GM12878 (cell line): ENCODE data around the gene IFI6. TPM values are rescaled to one million over a fixed set of nuclear protein-coding genes. Genes with fewer than 3 reads are reported as not detected.

Source experiments
- ATAC-seq: fragments of 200-7000 bp; cut with Tn5 transposase; 3 replicates; pipeline ENCODE4 v1.9.1; 2020; ENCODE audit warnings: mild to moderate bottlenecking, moderate library complexity
- BruUV-seq: library from RNA; stranded (reverse); fragments of 400-500 nt; replicated peaks from 2 replicates; lab custom pipeline; 2021; lab: Mats Ljungman, UMichigan
- CTCF ChIA-PET: fragments of 300-600 bp; sonication (Branson Sonifier 250); formaldehyde crosslinking; extraction: SDS; loops from one replicate; lab custom pipeline; 2021; ENCODE audit warnings: inconsistent platforms; lab: Yijun Ruan, JAX
- POLR2A ChIA-PET: fragments of 350-600 bp; formaldehyde crosslinking; extraction: SDS; loops from one replicate; lab custom pipeline; 2021; ENCODE audit warnings: inconsistent platforms; lab: Charles Lee
- RAD21 ChIA-PET: fragments of 300-600 bp; sonication (Branson Sonifier 250); formaldehyde crosslinking; loops from one replicate; lab custom pipeline; 2023; ENCODE audit warnings: antibody characterized with exemption; ENCODE audit not compliant: unreplicated experiment; lab: Charles Lee
- SMC1A ChIA-PET: fragments of 300-600 bp; sonication (Branson Sonifier 250); formaldehyde crosslinking; loops from one replicate; lab custom pipeline; 2023; ENCODE audit not compliant: unreplicated experiment, uncharacterized antibody; lab: Charles Lee
- DNase-seq: peaks from one replicate; pipeline ENCODE4 v3.0.0-alpha.2; 2011; ENCODE audit warnings: low read depth, low spot score
- FAIRE-seq: peaks from 3 replicates; lab custom pipeline; 2011; peaks lifted over from hg19 to GRCh38; lab: Jason Lieb, UNC
- H2AFZ ChIP-seq: 2 replicates; pipeline ENCODE4 v1.6.0; 2011; ENCODE audit warnings: low read depth, low read length, control low read depth; ENCODE audit not compliant: control insufficient read depth
- H3K27ac ChIP-seq: 2 replicates; pipeline ENCODE4 v1.5.1; 2011; ENCODE audit warnings: control low read depth; ENCODE audit not compliant: control insufficient read depth, insufficient read depth
- H3K27me3 ChIP-seq, 2 experiments: replicated peaks in 1 of 2; 2 replicates each; pipeline versions ENCODE4 v1.6.0 to v1.6.1; 2011; ENCODE audit warnings: low read length in 1 of 2; ENCODE audit not compliant: control insufficient read depth in 2 of 2, insufficient read depth in 2 of 2
- H3K36me3 ChIP-seq, 2 experiments: 2 replicates each; pipeline ENCODE4 v1.5.1; 2011; ENCODE audit warnings: low read length in 1 of 2; ENCODE audit not compliant: control insufficient read depth in 2 of 2, insufficient read depth in 2 of 2
- H3K4me1 ChIP-seq: 2 replicates; pipeline ENCODE4 v1.6.1; 2011; ENCODE audit warnings: mild to moderate bottlenecking, low read length, moderate library complexity, mixed read lengths; ENCODE audit not compliant: control insufficient read depth, insufficient read depth
- H3K4me2 ChIP-seq: 2 replicates; pipeline ENCODE4 v1.6.0; 2011; ENCODE audit warnings: control low read depth; ENCODE audit not compliant: control insufficient read depth, insufficient read depth
- H3K4me3 ChIP-seq: fragments of 200-600 bp; sonication (generic); 2 replicates; pipeline ENCODE4 v1.5.1; 2016
- H3K79me2 ChIP-seq: 2 replicates; pipeline ENCODE4 v1.6.0; 2011; ENCODE audit warnings: low read length; ENCODE audit not compliant: control insufficient read depth, insufficient read depth
- H3K9ac ChIP-seq: 2 replicates; pipeline ENCODE4 v1.8.0; 2011; ENCODE audit warnings: low read length, control low read depth, mixed read lengths; ENCODE audit not compliant: control insufficient read depth, insufficient read depth
- H3K9me3 ChIP-seq: replicated peaks from 3 replicates; pipeline ENCODE4 v1.5.1; 2011; ENCODE audit warnings: mild to moderate bottlenecking, low read length; ENCODE audit not compliant: control insufficient read depth, insufficient read depth
- H4K20me1 ChIP-seq: 2 replicates; pipeline ENCODE4 v1.6.0; 2011; ENCODE audit not compliant: control insufficient read depth, insufficient read depth
- CBFB ChIP-seq: IDR thresholded peaks from 2 replicates; pipeline ENCODE4 v1.6.1; 2016; ENCODE audit warnings: antibody characterized with exemption, low read depth
- KAT2A ChIP-seq: conservative IDR thresholded peaks from 2 replicates; pipeline ENCODE4 v1.6.1; 2011; ENCODE audit warnings: low read depth, low read length; ENCODE audit not compliant: control insufficient read depth
- MEF2A ChIP-seq: IDR thresholded peaks from 2 replicates; pipeline ENCODE4 v1.6.1; 2011; ENCODE audit warnings: low read depth, mild to moderate bottlenecking, low read length, moderate library complexity; ENCODE audit not compliant: insufficient read depth
- NFYA ChIP-seq: IDR thresholded peaks from 2 replicates; pipeline ENCODE4 v1.6.1; 2011; ENCODE audit warnings: low read depth, mild to moderate bottlenecking, low read length, improper control_type of control experiment, borderline replicate concordance
- PAX5 ChIP-seq: IDR thresholded peaks from 2 replicates; pipeline ENCODE4 v1.6.1; 2011; ENCODE audit warnings: low read depth, low read length, borderline replicate concordance
- RB1 ChIP-seq: fragments of 450-650 bp; formaldehyde crosslinking; IDR thresholded peaks from 2 replicates; pipeline ENCODE4 v1.6.1; 2017; ENCODE audit warnings: mild to moderate bottlenecking, borderline replicate concordance
- RELA ChIP-seq: fragments of 450-650 bp; IDR thresholded peaks from 2 replicates; pipeline ENCODE4 v1.8.0; 2014; ENCODE audit warnings: borderline replicate concordance; ENCODE audit not compliant: partially characterized antibody
- SIN3A ChIP-seq: IDR thresholded peaks from 2 replicates; pipeline ENCODE4 v1.6.1; 2012; ENCODE audit warnings: low read depth, low read length, improper control_type of control experiment
- TCF7 ChIP-seq: IDR thresholded peaks from 2 replicates; pipeline ENCODE4 v1.6.1; 2014; ENCODE audit warnings: antibody characterized with exemption, borderline replicate concordance
- WGBS: methylation state at CpG from one replicate; pipeline ENCODE4 v1.1.6; 2016; ENCODE audit warnings: low lambda C conversion rate; ENCODE audit not compliant: insufficient replicate concordance, insufficient coverage; ENCODE audit errors: missing lambda C conversion rate; 5-methylcytosine and 5-hydroxymethylcytosine counted together
- in situ Hi-C: fragments of 300-500 bp; cut with MboI; formaldehyde crosslinking; loops from 9 replicates; pipeline ENCODE4 v1.14.3; 2018; ENCODE audit warnings: mixed read lengths
- intact Hi-C: fragments of 100-400 bp; cut with micrococcal nuclease; formaldehyde crosslinking; loops from one replicate; pipeline ENCODE4 v1.14.2; 2022; ENCODE audit not compliant: unreplicated experiment
- polyA plus RNA-seq, 11 experiments: library from polyadenylated mRNA; depleted of rRNA in 4 of 11; unstranded in 6 of 11; stranded (reverse) in 5 of 11; fragments of >200 nt; fragmentation: Nextera tagmentation in 4 of 11; fragmentation: Illumina TruSeq in 1 of 11; extraction: Ambion mirVana in 4 of 11; extraction: Trizol in 1 of 11; gene quantifications; 1 replicate in 1 of 11; 2 replicates in 10 of 11; pipeline versions ENCODE4 v1.2.1 to v1.2.3, GENCODE V29; 2011 to 2016; ENCODE audit warnings: inconsistent platforms in 2 of 11, missing spikeins in 2 of 11, low read depth in 1 of 11
- total RNA-seq, 4 experiments: library from RNA; depleted of rRNA in 3 of 4; stranded (reverse); fragments of >200 nt in 3 of 4; fragmentation: Illumina TruSeq in 1 of 4; extraction: Trizol in 1 of 4; gene quantifications; 2 replicates each; pipeline versions ENCODE4 v1.2.1 to v1.2.3, GENCODE V29; 2013 to 2021
- TF ChIP-seq, protein P1 (sequence below): fragments of 450-650 bp; IDR thresholded peaks from 2 replicates; pipeline ENCODE4 v1.6.1; 2017; ENCODE audit warnings: low read depth, mild to moderate bottlenecking, moderate library complexity
- TF ChIP-seq, protein P2 (sequence below): fragments of 450-650 bp; IDR thresholded peaks from 2 replicates; pipeline ENCODE4 v1.6.1; 2017; ENCODE audit warnings: antibody characterized with exemption, mild to moderate bottlenecking, moderate library complexity

The IFI6 gene
- total and polyA plus RNA-seq, 10 of the 15 experiments (the other 5 are each of a cell fraction or from before 2014, with no cell fraction given), result 5.6 to 123 (median 69.0) TPM

GRCh38 chr1:27686223-27686990, 14.4 kb upstream of the IFI6 start:
- Histone ChIP-seq H3K36me3 (no peaks in the 10 kb centered on the region), H3K79me2 (no peaks in the 10 kb centered on the region), H3K9me3 (no peaks in the 10 kb centered on the region; the same call in 1 of the 3 replicates), H2AFZ (no peak overlapping the region), H4K20me1 (no peaks in the 10 kb centered on the region), H3K4me3 (no peak overlapping the region), H3K4me1 (peaks cover 10% of the 10 kb centered on the region), H3K9ac (no peak overlapping the region), H3K4me2 (no peak overlapping the region), H3K27ac (no peak overlapping the region), H3K27me3 (no peaks in the 10 kb centered on the region)
- ATAC-seq (no peak), DNase-seq (no peak), FAIRE-seq (no peak)
- ChIA-PET SMC1A (no interaction called here), RAD21 (interaction anchor here (0.6 kb wide), 1 partner anchor 714 kb away, joined by 3 read pairs; no protein-coding TSS in a partner anchor), CTCF (interaction anchor here (0.9 kb wide), 1 partner anchor 39 kb away, joined by 4 read pairs; the partner anchor contains the start of gene FAM76A), POLR2A (interaction anchor here (0.5 to 0.6 kb wide), 2 partner anchors 11 to 82 kb away, joined by 3 to 5 read pairs; no protein-coding TSS in a partner anchor)
- 81% methylated on average over 21 of the region's 21 CpGs for WGBS
- intact Hi-C loops (no loop called here), in situ Hi-C loops (no loop called here)
- TF ChIP-seq NFYA (no peak), CBFB (no peak), RB1 (no peak), PAX5 (no peak), TCF7 (no peak), SIN3A (no peak), KAT2A (no peak), MEF2A (no peak), RELA (no peak)
- TF ChIP-seq, protein P1, sequence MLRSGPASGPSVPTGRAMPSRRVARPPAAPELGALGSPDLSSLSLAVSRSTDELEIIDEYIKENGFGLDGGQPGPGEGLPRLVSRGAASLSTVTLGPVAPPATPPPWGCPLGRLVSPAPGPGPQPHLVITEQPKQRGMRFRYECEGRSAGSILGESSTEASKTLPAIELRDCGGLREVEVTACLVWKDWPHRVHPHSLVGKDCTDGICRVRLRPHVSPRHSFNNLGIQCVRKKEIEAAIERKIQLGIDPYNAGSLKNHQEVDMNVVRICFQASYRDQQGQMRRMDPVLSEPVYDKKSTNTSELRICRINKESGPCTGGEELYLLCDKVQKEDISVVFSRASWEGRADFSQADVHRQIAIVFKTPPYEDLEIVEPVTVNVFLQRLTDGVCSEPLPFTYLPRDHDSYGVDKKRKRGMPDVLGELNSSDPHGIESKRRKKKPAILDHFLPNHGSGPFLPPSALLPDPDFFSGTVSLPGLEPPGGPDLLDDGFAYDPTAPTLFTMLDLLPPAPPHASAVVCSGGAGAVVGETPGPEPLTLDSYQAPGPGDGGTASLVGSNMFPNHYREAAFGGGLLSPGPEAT, result no peak
- TF ChIP-seq, protein P2, sequence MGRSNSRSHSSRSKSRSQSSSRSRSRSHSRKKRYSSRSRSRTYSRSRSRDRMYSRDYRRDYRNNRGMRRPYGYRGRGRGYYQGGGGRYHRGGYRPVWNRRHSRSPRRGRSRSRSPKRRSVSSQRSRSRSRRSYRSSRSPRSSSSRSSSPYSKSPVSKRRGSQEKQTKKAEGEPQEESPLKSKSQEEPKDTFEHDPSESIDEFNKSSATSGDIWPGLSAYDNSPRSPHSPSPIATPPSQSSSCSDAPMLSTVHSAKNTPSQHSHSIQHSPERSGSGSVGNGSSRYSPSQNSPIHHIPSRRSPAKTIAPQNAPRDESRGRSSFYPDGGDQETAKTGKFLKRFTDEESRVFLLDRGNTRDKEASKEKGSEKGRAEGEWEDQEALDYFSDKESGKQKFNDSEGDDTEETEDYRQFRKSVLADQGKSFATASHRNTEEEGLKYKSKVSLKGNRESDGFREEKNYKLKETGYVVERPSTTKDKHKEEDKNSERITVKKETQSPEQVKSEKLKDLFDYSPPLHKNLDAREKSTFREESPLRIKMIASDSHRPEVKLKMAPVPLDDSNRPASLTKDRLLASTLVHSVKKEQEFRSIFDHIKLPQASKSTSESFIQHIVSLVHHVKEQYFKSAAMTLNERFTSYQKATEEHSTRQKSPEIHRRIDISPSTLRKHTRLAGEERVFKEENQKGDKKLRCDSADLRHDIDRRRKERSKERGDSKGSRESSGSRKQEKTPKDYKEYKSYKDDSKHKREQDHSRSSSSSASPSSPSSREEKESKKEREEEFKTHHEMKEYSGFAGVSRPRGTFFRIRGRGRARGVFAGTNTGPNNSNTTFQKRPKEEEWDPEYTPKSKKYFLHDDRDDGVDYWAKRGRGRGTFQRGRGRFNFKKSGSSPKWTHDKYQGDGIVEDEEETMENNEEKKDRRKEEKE, result no peak
- BruUV-seq, result no TSS peak
